Endothelial cell (in vitro differentiated cells): Measurements from ENCODE around the gene LAMTOR4. TPM values are rescaled to one million over a fixed set of nuclear protein-coding genes. Genes with fewer than 3 reads are reported as not detected.

Experiments
- DNase-seq: peaks from one replicate; pipeline ENCODE4 v3.0.0; 2021; ENCODE audit warnings: low spot score
- H3K27ac Mint-ChIP-seq: one replicate; pipeline ENCODE4 v1.8.0; 2021; ENCODE audit warnings: mixed read lengths, inconsistent platforms; ENCODE audit not compliant: unreplicated experiment
- H3K27me3 Mint-ChIP-seq: one replicate; pipeline ENCODE4 v1.8.0; 2021; ENCODE audit warnings: mild to moderate bottlenecking, moderate library complexity, mixed read lengths, inconsistent platforms; ENCODE audit not compliant: unreplicated experiment
- H3K36me3 Mint-ChIP-seq: one replicate; pipeline ENCODE4 v1.8.0; 2021; ENCODE audit warnings: mild to moderate bottlenecking, low read depth, mixed read lengths, inconsistent platforms; ENCODE audit not compliant: unreplicated experiment
- H3K4me1 Mint-ChIP-seq: one replicate; pipeline ENCODE4 v1.8.0; 2021; ENCODE audit warnings: mild to moderate bottlenecking, mixed read lengths, inconsistent platforms; ENCODE audit not compliant: unreplicated experiment
- H3K4me3 Mint-ChIP-seq: one replicate; pipeline ENCODE4 v1.8.0; 2021; ENCODE audit warnings: mild to moderate bottlenecking, mixed read lengths, inconsistent platforms; ENCODE audit not compliant: unreplicated experiment
- H3K9me3 Mint-ChIP-seq: one replicate; pipeline ENCODE4 v1.8.0; 2021; ENCODE audit warnings: mixed read lengths, inconsistent platforms; ENCODE audit not compliant: unreplicated experiment
- microRNA-seq: library from miRNA; unstranded; fragments of <30 nt; microRNA quantifications from one replicate; pipeline ENCODE4, GENCODE V29; 2020; ENCODE audit not compliant: unreplicated experiment
- total RNA-seq: library from RNA; stranded (reverse); fragmentation: NEBNext Ultra II Directional; extraction: Animal tissue kit (Norgen Biotek cat#: 25700); gene quantifications from one replicate; pipeline ENCODE4 v1.2.1, GENCODE V29; 2021; ENCODE audit not compliant: unreplicated experiment
- TF ChIP-seq, protein P1 (sequence below): fragments of 200-600 bp; sonication (generic); IDR thresholded peaks from one replicate; pipeline ENCODE4 v1.5.0; 2021; ENCODE audit warnings: antibody characterized with exemption; ENCODE audit not compliant: unreplicated experiment

The LAMTOR4 gene
- total RNA-seq, 1 donor from 2014 or later, result 68.6 TPM

GRCh38 chr7:100198266-100198665 lies 49.5 kb downstream of the LAMTOR4 start:
- peaks cover 5% of the 10 kb centered on the region for H3K27me3 Mint-ChIP-seq

DNA sequence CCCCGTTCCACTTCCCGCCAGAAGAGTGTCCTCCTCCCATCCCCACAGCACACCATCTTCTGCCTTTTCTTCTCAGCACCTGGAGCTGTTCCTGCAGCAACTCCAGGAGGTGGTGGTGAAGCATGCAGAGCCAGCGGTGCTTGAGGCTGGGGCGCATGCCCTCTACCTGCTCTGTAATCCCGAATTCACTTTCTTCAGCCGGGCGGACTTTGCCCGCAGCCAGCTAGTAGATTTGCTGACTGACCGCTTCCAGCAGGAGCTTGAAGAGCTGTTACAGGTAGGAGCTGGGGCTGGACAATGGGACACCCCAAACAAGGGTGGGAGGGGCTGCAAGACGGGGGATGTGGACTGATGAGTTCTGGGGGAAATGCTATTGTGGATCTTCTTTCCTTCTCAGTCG lies 52.0 kb downstream of the LAMTOR4 start:
- DNase-seq, result no peak
- H3K4me3 Mint-ChIP-seq, result no peak overlapping the region
- no peak overlapping the region for H3K27ac Mint-ChIP-seq
- peaks cover 7% of the 10 kb centered on the region for H3K4me1 Mint-ChIP-seq
- H3K36me3 Mint-ChIP-seq, result no peaks in the 10 kb centered on the region
- H3K9me3 Mint-ChIP-seq, result no peaks in the 10 kb centered on the region
- TF ChIP-seq, protein P1, sequence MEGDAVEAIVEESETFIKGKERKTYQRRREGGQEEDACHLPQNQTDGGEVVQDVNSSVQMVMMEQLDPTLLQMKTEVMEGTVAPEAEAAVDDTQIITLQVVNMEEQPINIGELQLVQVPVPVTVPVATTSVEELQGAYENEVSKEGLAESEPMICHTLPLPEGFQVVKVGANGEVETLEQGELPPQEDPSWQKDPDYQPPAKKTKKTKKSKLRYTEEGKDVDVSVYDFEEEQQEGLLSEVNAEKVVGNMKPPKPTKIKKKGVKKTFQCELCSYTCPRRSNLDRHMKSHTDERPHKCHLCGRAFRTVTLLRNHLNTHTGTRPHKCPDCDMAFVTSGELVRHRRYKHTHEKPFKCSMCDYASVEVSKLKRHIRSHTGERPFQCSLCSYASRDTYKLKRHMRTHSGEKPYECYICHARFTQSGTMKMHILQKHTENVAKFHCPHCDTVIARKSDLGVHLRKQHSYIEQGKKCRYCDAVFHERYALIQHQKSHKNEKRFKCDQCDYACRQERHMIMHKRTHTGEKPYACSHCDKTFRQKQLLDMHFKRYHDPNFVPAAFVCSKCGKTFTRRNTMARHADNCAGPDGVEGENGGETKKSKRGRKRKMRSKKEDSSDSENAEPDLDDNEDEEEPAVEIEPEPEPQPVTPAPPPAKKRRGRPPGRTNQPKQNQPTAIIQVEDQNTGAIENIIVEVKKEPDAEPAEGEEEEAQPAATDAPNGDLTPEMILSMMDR, result no peak
- H3K27me3 Mint-ChIP-seq, result peaks cover 5% of the 10 kb centered on the region

More at GRCh38 chr7:100198266-100198665, 49.5 kb downstream of the LAMTOR4 start:
- H3K4me1 Mint-ChIP-seq, result peaks cover 7% of the 10 kb centered on the region
- TF ChIP-seq, protein P1, result no peak
- H3K4me3 Mint-ChIP-seq, result no peak overlapping the region
- H3K9me3 Mint-ChIP-seq, result no peaks in the 10 kb centered on the region
- no peaks in the 10 kb centered on the region for H3K36me3 Mint-ChIP-seq
- DNase-seq, result no peak
- H3K27ac Mint-ChIP-seq, result no peak overlapping the region

Small RNA genes lying within 50 kb of the gene (microRNA-seq; reads per million reads assigned to microRNA genes)
- gene MIR4658, result not detected

Other genes starting within 250 kb of the LAMTOR4 start
- gene TRIM4, start 229.4 kb upstream of the LAMTOR4 start, total RNA-seq, result 5.8 TPM
- gene GJC3, start 219.3 kb upstream of the LAMTOR4 start, total RNA-seq, result 1.8 TPM
- not detected for gene AZGP1, start 172.9 kb upstream of the LAMTOR4 start, total RNA-seq
- 63.1 TPM for gene ZKSCAN1, start 133.3 kb upstream of the LAMTOR4 start, total RNA-seq
- 18.5 TPM for gene ZSCAN21, start 99.1 kb upstream of the LAMTOR4 start, total RNA-seq
- 47.7 TPM for gene ZNF3, start 67.2 kb upstream of the LAMTOR4 start, total RNA-seq
- 82.4 TPM for gene COPS6, start 59.9 kb upstream of the LAMTOR4 start, total RNA-seq
- gene MCM7, start 47.5 kb upstream of the LAMTOR4 start, total RNA-seq, result 119 TPM
- 17.8 TPM for gene AP4M1, start 47.3 kb upstream of the LAMTOR4 start, total RNA-seq
- gene TAF6, start 29.6 kb upstream of the LAMTOR4 start, total RNA-seq, result 71.8 TPM
- gene CNPY4, start 29.3 kb upstream of the LAMTOR4 start, total RNA-seq, result 28.3 TPM
- gene MBLAC1, start 22.0 kb upstream of the LAMTOR4 start, total RNA-seq, result 1.6 TPM
- 30.2 TPM for gene TRAPPC14, start 9.8 kb downstream of the LAMTOR4 start, total RNA-seq
- 4.4 TPM for gene GAL3ST4, start 19.7 kb downstream of the LAMTOR4 start, total RNA-seq
- 27.2 TPM for gene GPC2, start 28.5 kb downstream of the LAMTOR4 start, total RNA-seq
- 1.9 TPM for gene STAG3, start 29.0 kb downstream of the LAMTOR4 start, total RNA-seq
- gene PVRIG, start 71.0 kb downstream of the LAMTOR4 start, total RNA-seq, result not detected
- gene SPDYE3, start 158.8 kb downstream of the LAMTOR4 start, total RNA-seq, result not detected
- 40.1 TPM for gene PILRB, start 209.2 kb downstream of the LAMTOR4 start, total RNA-seq
- gene PILRA, start 224.6 kb downstream of the LAMTOR4 start, total RNA-seq, result 4.2 TPM